ENCODE data around the gene FBXO31.
"Not testable (repeated sequence)": the region's sequence is repeated elsewhere in the genome, so short reads cannot be mapped to it uniquely, and the experiment has no call there.

The FBXO31 gene

DNA sequence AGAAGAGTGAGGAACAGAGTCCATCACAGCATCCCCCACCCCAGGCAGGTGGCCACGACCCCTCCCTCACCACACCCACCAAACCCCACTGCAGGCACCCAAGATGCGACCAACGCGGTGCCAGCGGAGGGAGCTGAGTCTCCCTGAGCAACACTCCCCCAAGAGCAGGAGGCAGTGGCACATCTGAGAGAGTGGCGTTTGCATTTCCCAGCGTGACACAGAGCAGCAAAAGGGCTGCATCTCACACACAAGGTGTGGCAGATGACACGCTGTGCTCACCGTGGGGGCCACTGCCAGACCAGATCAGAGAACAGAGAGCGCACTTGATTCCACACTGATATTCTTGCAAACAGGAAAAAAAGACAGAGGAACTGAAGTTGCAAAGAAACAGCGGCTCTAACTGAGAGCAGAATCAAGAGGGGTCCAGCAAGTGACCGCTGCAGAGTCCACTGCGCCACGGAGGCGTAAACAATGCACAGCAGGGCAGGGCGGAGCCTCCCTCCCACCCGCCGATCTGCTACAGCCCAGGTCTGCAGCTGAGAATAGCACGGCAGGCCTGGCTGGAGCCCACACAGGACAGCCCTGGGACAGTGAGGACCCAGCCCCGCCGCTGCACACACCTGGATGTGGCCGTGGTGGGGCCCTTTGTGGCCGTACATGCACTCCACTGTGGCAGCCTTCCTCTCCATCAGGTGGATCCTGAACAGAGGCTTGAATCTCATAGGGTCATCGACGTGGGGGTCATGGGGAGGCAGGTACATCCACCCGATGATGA lies 40.4 kb downstream of the FBXO31 start:
- Histone ChIP-seq H3K9me3 (ENCODE audit: insufficient read depth, low read length) (no peaks in the 10 kb centered on the region), H3K9ac (ENCODE audit: low read length) (no peak overlapping the region), H3K27ac (ENCODE audit: low read length) (no peak overlapping the region), H3K4me3 (ENCODE audit: low read length) (no peak overlapping the region), H4K20me1 (ENCODE audit: insufficient read depth, low read length) (no peaks in the 10 kb centered on the region; the same call in 1 of the 2 replicates), H3K4me1 (ENCODE audit: low read length) (no peaks in the 10 kb centered on the region), H2AFZ (ENCODE audit: low read depth, low read length) (no peak overlapping the region), H3K4me2 (ENCODE audit: low read length) (no peak overlapping the region), H3K36me3 (replicated peaks; ENCODE audit: low read depth, low read length) (peaks cover 3% of the 10 kb centered on the region), H3K79me2 (ENCODE audit: low read length) (no peaks in the 10 kb centered on the region), H3K27me3 (ENCODE audit: low read depth, low read length) (no peaks in the 10 kb centered on the region)
- TF ChIP-seq, protein P1, sequence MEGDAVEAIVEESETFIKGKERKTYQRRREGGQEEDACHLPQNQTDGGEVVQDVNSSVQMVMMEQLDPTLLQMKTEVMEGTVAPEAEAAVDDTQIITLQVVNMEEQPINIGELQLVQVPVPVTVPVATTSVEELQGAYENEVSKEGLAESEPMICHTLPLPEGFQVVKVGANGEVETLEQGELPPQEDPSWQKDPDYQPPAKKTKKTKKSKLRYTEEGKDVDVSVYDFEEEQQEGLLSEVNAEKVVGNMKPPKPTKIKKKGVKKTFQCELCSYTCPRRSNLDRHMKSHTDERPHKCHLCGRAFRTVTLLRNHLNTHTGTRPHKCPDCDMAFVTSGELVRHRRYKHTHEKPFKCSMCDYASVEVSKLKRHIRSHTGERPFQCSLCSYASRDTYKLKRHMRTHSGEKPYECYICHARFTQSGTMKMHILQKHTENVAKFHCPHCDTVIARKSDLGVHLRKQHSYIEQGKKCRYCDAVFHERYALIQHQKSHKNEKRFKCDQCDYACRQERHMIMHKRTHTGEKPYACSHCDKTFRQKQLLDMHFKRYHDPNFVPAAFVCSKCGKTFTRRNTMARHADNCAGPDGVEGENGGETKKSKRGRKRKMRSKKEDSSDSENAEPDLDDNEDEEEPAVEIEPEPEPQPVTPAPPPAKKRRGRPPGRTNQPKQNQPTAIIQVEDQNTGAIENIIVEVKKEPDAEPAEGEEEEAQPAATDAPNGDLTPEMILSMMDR (IDR thresholded peaks at IDR 0.05; ENCODE audit: low read depth, low read length) = no peak
- no peak for TF ChIP-seq EZH2phosphoT487 (IDR thresholded peaks at IDR 0.05; ENCODE audit: low read depth)

DNA sequence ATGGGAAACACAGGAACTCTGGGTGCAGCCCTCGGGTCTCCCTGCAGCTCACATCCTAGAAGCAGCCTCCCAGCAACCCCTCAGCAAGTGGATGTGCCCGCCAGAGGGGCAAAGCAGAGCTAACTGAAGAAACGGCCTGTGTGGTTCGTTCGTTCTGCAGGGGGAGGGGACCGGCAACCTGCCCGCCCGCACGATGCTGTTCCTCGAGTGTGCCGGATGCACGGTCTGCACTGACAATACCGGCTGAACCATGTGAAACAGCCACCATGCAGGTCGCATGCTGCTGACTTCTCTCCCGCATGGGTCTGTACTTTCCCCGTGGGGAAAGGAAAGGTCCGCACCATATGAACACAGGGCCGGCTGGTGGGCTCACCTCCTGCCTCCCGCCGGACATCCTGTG lies 41.1 kb downstream of the FBXO31 start:
- peaks cover 3% of the 10 kb centered on the region for H3K36me3 ChIP-seq (replicated peaks; ENCODE audit: low read depth, low read length)
- no peak overlapping the region for H3K4me3 ChIP-seq (ENCODE audit: low read length)
- no peak overlapping the region for H3K4me2 ChIP-seq (ENCODE audit: low read length)
- no peaks in the 10 kb centered on the region for H3K27me3 ChIP-seq (ENCODE audit: low read depth, low read length)
- no peaks in the 10 kb centered on the region for H3K4me1 ChIP-seq (ENCODE audit: low read length)
- TF ChIP-seq EZH2phosphoT487 (IDR thresholded peaks at IDR 0.05; ENCODE audit: low read depth) = no peak
- TF ChIP-seq, protein P1 (IDR thresholded peaks at IDR 0.05; ENCODE audit: low read depth, low read length) = no peak
- no peak overlapping the region for H3K9ac ChIP-seq (ENCODE audit: low read length)
- no peak overlapping the region for H3K27ac ChIP-seq (ENCODE audit: low read length)
- no peaks in the 10 kb centered on the region; the same call in 1 of the 2 replicates for H4K20me1 ChIP-seq (ENCODE audit: insufficient read depth, low read length)
- H3K9me3 ChIP-seq (ENCODE audit: insufficient read depth, low read length) = no peaks in the 10 kb centered on the region
- no peaks in the 10 kb centered on the region for H3K79me2 ChIP-seq (ENCODE audit: low read length)
- H2AFZ ChIP-seq (ENCODE audit: low read depth, low read length) = no peak overlapping the region

- no peak overlapping the region for H3K9ac ChIP-seq (ENCODE audit: low read length)
- no peaks in the 10 kb centered on the region for H3K4me1 ChIP-seq (ENCODE audit: low read length)
- TF ChIP-seq, protein P1 (IDR thresholded peaks at IDR 0.05; ENCODE audit: low read depth, low read length) = no peak
- no peak for TF ChIP-seq EZH2phosphoT487 (IDR thresholded peaks at IDR 0.05; ENCODE audit: low read depth)
- H3K9me3 ChIP-seq (ENCODE audit: insufficient read depth, low read length) = no peaks in the 10 kb centered on the region
- H3K4me3 ChIP-seq (ENCODE audit: low read length) = no peak overlapping the region
- no peak overlapping the region for H3K27ac ChIP-seq (ENCODE audit: low read length)
- H3K4me2 ChIP-seq (ENCODE audit: low read length) = no peak overlapping the region
- H2AFZ ChIP-seq (ENCODE audit: low read depth, low read length) = no peak overlapping the region
- H3K79me2 ChIP-seq (ENCODE audit: low read length) = no peaks in the 10 kb centered on the region
- H4K20me1 ChIP-seq (ENCODE audit: insufficient read depth, low read length) = no peaks in the 10 kb centered on the region; the same call in 1 of the 2 replicates
- no peaks in the 10 kb centered on the region for H3K27me3 ChIP-seq (ENCODE audit: low read depth, low read length)
- H3K36me3 ChIP-seq (replicated peaks; ENCODE audit: low read depth, low read length) = peaks cover 3% of the 10 kb centered on the region
Observed at GRCh38 chr16:87340198-87340597, 43.4 kb downstream of the FBXO31 start.

DNA sequence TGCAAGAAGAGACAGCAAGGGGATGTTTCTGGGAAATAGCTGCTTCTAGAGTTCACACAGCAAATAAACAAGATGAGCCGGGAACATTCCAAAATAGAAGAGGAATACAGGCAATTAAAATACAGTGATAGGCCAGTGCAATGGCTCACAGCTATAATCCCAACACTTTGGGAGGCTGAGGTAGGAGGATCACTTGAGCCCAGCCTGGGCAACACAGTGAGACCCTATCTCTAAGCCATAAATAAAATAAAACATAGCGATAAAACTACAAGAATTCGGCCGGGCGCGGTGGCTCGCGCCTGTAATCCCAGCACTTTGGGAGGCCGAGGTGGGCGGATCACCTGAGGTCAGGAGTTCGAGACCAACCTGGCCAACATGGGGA lies 43.9 kb downstream of the FBXO31 start:
- H3K9ac ChIP-seq (ENCODE audit: low read length); H3K27ac ChIP-seq (ENCODE audit: low read length); H3K36me3 ChIP-seq (replicated peaks; ENCODE audit: low read depth, low read length); H3K4me1 ChIP-seq (ENCODE audit: low read length); H3K79me2 ChIP-seq (ENCODE audit: low read length); H3K4me2 ChIP-seq (ENCODE audit: low read length); H4K20me1 ChIP-seq (ENCODE audit: insufficient read depth, low read length); H3K9me3 ChIP-seq (ENCODE audit: insufficient read depth, low read length); H3K27me3 ChIP-seq (ENCODE audit: low read depth, low read length); H2AFZ ChIP-seq (ENCODE audit: low read depth, low read length); H3K4me3 ChIP-seq (ENCODE audit: low read length): not testable (repeated sequence)
